Stimulated activated CD8-positive, alpha-beta memory T cell treated with anti-CD3 and anti-CD28 coated beads, Interleukin-7, amount 100 ng/mL, for 4 hours (primary cell): ENCODE results near the gene CLEC9A.

Experiments used
- DNase-seq, 2 donors: peaks; one replicate each; pipeline ENCODE4 v3.0.0-alpha.2; 2020; ENCODE audit warnings: low read depth in 2 of 2

CLEC9A gene

GRCh38 chr12:10110256-10110844 lies 79.9 kb downstream of the CLEC9A start:
- DNase-seq, result no peak

GRCh38 chr12:10111451-10111850 lies 81.0 kb downstream of the CLEC9A start:
- DNase-seq, result no peak

- no peak for DNase-seq
Observed at GRCh38 chr12:10113075-10113474, 82.6 kb downstream of the CLEC9A start.

GRCh38 chr12:10113920-10114319 lies 83.4 kb downstream of the CLEC9A start:
- DNase-seq, result no peak

- DNase-seq, result no peak
Observed at GRCh38 chr12:10115311-10115710, 84.8 kb downstream of the CLEC9A start.
